ENCODE data around the gene ANKS1A. TPM values are rescaled to one million over a fixed set of nuclear protein-coding genes. Genes with fewer than 3 reads are reported as not detected.

Gene ANKS1A
- total RNA-seq, 1 experiment from 2014 or later = 28.5 TPM

DNA sequence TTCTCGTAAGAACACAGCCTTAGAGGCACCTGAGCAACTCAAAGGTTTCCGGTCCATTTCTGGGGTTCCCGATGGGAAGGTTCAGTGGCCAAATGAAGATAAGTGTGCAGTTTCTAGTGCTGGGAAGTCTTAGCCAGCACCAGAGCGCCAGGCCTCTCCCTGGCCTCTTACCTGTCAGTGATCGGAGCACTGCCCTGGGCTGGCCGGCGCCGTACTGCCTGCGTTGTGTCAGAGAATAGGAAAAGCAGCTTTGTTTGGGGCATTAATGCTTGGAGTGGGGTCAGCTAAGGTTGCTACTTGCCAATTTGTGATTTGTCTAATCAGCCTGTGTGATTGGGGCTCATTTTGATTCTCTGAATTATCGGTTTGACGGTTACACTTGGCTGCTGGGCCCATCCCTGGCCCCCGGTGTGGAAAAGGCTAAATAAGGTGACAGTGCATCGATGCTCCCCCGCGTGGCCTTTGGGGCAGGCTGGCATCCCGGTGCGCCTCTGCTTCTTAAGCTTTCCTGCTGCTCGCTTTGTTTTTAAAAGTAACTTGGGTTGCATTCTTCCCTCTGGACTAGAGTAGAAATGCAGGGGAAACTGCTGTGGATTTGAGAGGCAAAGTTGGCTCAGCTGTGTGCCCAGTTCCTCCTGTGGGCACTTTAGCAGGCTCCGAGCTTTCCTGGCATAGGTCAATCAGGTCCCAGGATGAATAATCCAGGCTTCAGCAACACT is 200.3 kb downstream of the ANKS1A start:
- no peaks in the 10 kb centered on the region for H3K27me3 ChIP-seq (ENCODE audit: insufficient read depth, low read depth)
- TF ChIP-seq EZH2 (IDR thresholded peaks at IDR 0.05; ENCODE audit: low read depth) = no peak
- TF ChIP-seq, protein P1, sequence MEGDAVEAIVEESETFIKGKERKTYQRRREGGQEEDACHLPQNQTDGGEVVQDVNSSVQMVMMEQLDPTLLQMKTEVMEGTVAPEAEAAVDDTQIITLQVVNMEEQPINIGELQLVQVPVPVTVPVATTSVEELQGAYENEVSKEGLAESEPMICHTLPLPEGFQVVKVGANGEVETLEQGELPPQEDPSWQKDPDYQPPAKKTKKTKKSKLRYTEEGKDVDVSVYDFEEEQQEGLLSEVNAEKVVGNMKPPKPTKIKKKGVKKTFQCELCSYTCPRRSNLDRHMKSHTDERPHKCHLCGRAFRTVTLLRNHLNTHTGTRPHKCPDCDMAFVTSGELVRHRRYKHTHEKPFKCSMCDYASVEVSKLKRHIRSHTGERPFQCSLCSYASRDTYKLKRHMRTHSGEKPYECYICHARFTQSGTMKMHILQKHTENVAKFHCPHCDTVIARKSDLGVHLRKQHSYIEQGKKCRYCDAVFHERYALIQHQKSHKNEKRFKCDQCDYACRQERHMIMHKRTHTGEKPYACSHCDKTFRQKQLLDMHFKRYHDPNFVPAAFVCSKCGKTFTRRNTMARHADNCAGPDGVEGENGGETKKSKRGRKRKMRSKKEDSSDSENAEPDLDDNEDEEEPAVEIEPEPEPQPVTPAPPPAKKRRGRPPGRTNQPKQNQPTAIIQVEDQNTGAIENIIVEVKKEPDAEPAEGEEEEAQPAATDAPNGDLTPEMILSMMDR (conservative IDR thresholded peaks at IDR 0.05) = no peak
- H3F3A ChIP-seq (ENCODE audit: insufficient read depth, low read depth) = no peaks in the 10 kb centered on the region
- intact Hi-C loops (cut with micrococcal nuclease; ENCODE audit: unreplicated experiment) = no loop called here
- H3K4me1 ChIP-seq (replicated peaks; ENCODE audit: insufficient read depth) = no peaks in the 10 kb centered on the region
- H3K9me3 ChIP-seq (ENCODE audit: insufficient read depth, low read depth) = no peaks in the 10 kb centered on the region
- ChIA-PET POLR2A (ENCODE audit: unreplicated experiment) (no interaction called here), CTCF (no interaction called here)
- H3K36me3 ChIP-seq (ENCODE audit: low read depth) = no peaks in the 10 kb centered on the region
- H2AFZ ChIP-seq = no peak overlapping the region
- H3K79me2 ChIP-seq (ENCODE audit: low read depth) = no peaks in the 10 kb centered on the region
- H3K4me3 ChIP-seq = no peak overlapping the region
- no peak overlapping the region for H3K27ac ChIP-seq
- H3K9me2 ChIP-seq (ENCODE audit: insufficient read depth) = no peaks in the 10 kb centered on the region
- H4K20me1 ChIP-seq (ENCODE audit: insufficient read depth) = 0 out of 2 replicates have a peak, but pooled peaks cover 2% of the 10 kb centered on the region
- H3K4me2 ChIP-seq = no peak overlapping the region
- BruUV-seq (replicated peaks) = no TSS peak
- DNase-seq = no peak

- no peaks in the 10 kb centered on the region for H3K9me2 ChIP-seq (ENCODE audit: insufficient read depth)
- no peaks in the 10 kb centered on the region for H3K79me2 ChIP-seq (ENCODE audit: low read depth)
- H3K27me3 ChIP-seq (ENCODE audit: insufficient read depth, low read depth) = no peaks in the 10 kb centered on the region
- CTCF ChIA-PET = no interaction called here
- POLR2A ChIA-PET (ENCODE audit: unreplicated experiment) = no interaction called here
- no peaks in the 10 kb centered on the region for H3K9me3 ChIP-seq (ENCODE audit: insufficient read depth, low read depth)
- no peaks in the 10 kb centered on the region for H3K4me1 ChIP-seq (replicated peaks; ENCODE audit: insufficient read depth)
- H3K36me3 ChIP-seq (ENCODE audit: low read depth) = no peaks in the 10 kb centered on the region
- H3F3A ChIP-seq (ENCODE audit: insufficient read depth, low read depth) = no peaks in the 10 kb centered on the region
- no peak overlapping the region for H2AFZ ChIP-seq
- H3K4me3 ChIP-seq = no peak overlapping the region
- no peak overlapping the region for H3K27ac ChIP-seq
- H3K4me2 ChIP-seq = no peak overlapping the region
- no TSS peak for BruUV-seq (replicated peaks)
- intact Hi-C loops (cut with micrococcal nuclease; ENCODE audit: unreplicated experiment) = no loop called here
- no peak for TF ChIP-seq EZH2 (IDR thresholded peaks at IDR 0.05; ENCODE audit: low read depth)
- TF ChIP-seq, protein P1 (conservative IDR thresholded peaks at IDR 0.05) = no peak
- DNase-seq = no peak
- H4K20me1 ChIP-seq (ENCODE audit: insufficient read depth) = 0 out of 2 replicates have a peak, but pooled peaks cover 2% of the 10 kb centered on the region
These were observed 201.0 kb downstream of the ANKS1A start for GRCh38 chr6:35089935-35090505.

DNA sequence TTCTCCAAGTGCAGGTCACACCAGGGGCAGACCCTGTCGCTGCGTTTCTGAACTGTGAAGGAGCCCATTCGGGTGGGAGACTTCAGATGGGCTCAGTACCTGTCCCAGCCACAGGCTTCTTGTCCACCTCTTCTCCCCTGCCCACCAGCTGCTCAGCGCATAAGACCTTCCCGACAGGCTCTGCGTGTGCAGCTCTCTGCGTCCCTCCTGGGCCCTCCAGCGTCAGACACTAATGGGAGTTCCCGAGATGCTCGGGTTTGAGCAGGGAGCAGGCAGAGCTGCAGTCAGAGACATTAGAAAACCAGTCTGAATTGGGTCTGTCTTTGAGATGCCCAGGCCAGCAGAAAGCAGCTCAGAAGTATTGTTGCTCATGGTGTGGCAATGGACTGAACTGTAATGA is 201.7 kb downstream of the ANKS1A start:
- Histone ChIP-seq H3K27me3 (ENCODE audit: insufficient read depth, low read depth) (no peaks in the 10 kb centered on the region), H3K36me3 (ENCODE audit: low read depth) (no peaks in the 10 kb centered on the region), H3K79me2 (ENCODE audit: low read depth) (no peaks in the 10 kb centered on the region), H2AFZ (no peak overlapping the region), H3K9me2 (ENCODE audit: insufficient read depth) (no peaks in the 10 kb centered on the region), H3K4me3 (no peak overlapping the region), H4K20me1 (ENCODE audit: insufficient read depth) (no peaks in the 10 kb centered on the region), H3F3A (ENCODE audit: insufficient read depth, low read depth) (peaks cover 1% of the 10 kb centered on the region; the same call in 1 of the 2 replicates), H3K4me1 (replicated peaks; ENCODE audit: insufficient read depth) (no peaks in the 10 kb centered on the region), H3K27ac (no peak overlapping the region), H3K4me2 (no peak overlapping the region), H3K9me3 (ENCODE audit: insufficient read depth, low read depth) (no peaks in the 10 kb centered on the region)
- BruUV-seq (replicated peaks) = no TSS peak
- TF ChIP-seq EZH2 (IDR thresholded peaks at IDR 0.05; ENCODE audit: low read depth) = no peak
- TF ChIP-seq, protein P1 (conservative IDR thresholded peaks at IDR 0.05) = no peak
- ChIA-PET POLR2A (ENCODE audit: unreplicated experiment) (no interaction called here), CTCF (interaction anchor here (0.5 kb wide), 1 partner anchor 228 kb away, joined by 5 read pairs; no protein-coding TSS in a partner anchor)
- intact Hi-C loops (cut with micrococcal nuclease; ENCODE audit: unreplicated experiment) = no loop called here
- DNase-seq = no peak

Measured in PC-9 (cell line).